Liver (tissue), 3 donors: ENCODE data around the gene ETS2.

ENCODE experiments used
- EGR1 ChIP-seq, 2 donors: IDR thresholded peaks; 2 replicates each; pipeline ENCODE4 v1.6.1; 2016 to 2018; ENCODE audit warnings: antibody characterized with exemption in 2 of 2, low read depth in 2 of 2
- FOXA2 ChIP-seq: IDR thresholded peaks from 2 replicates; pipeline ENCODE4 v1.6.1; 2016; ENCODE audit warnings: antibody characterized with exemption
- JUND ChIP-seq, 2 donors: IDR thresholded peaks; 2 replicates each; pipeline ENCODE4 v1.6.1; 2016; ENCODE audit warnings: antibody characterized with exemption in 2 of 2
- NR2F2 ChIP-seq: IDR thresholded peaks from 2 replicates; pipeline ENCODE4 v1.6.1; 2016; ENCODE audit warnings: antibody characterized with exemption
- TAF1 ChIP-seq: conservative IDR thresholded peaks from 2 replicates; pipeline ENCODE4 v1.6.1; 2016; ENCODE audit warnings: antibody characterized with exemption, mild to moderate bottlenecking
- YY1 ChIP-seq: IDR thresholded peaks from 2 replicates; pipeline ENCODE4 v1.6.1; 2016; ENCODE audit warnings: antibody characterized with exemption, mild to moderate bottlenecking
- TF ChIP-seq, protein P1 (sequence below): fragments of 150-350 bp; IDR thresholded peaks from 2 replicates; pipeline ENCODE4 v1.5.1; 2017; ENCODE audit warnings: improper control_type of control experiment, low read depth, low read length; ENCODE audit not compliant: missing input control
- TF ChIP-seq, protein P2 (sequence below): IDR thresholded peaks from 2 replicates; pipeline ENCODE4 v1.6.1; 2016; ENCODE audit warnings: antibody characterized with exemption, mild to moderate bottlenecking
- TF ChIP-seq, protein P3 (sequence below): IDR thresholded peaks from 2 replicates; pipeline ENCODE4 v1.6.1; 2016; ENCODE audit warnings: antibody characterized with exemption
- donor health status: healthy.
- donor health status: healthy.

DNA sequence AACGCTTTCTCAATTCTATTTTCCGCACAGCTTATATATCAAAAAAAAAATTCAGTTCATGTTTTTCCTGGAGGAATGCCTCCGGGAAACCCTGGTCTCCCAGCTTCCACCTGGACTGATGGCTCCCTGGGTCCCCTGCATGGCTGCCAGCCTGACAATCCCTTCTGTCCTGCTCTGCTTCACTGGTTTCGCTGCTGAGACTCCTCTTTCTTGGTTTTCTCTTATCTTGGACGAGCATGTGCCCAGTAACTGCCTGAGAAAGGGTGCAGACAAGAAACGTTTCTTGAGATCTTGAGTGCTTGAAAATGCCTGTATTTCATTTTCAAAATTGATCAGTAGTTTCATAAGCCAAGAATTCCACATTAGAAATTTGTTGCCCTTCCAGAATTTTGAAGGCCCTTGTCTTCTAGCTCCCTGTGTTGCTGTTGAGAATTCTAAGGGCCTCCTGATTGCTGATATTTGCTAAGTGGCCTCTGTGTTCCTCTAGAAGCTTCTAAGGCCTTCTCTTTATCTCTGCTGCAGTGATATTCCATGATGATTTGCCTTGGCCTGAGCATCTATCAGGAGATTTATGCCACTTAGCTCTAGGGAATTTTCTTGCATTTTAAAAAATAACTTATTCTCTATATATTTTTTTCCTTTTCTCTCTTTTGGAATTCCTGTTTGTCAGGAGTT lies 44.7 kb downstream of the ETS2 start:
- no peak for TF ChIP-seq NR2F2
- TF ChIP-seq, protein P1, sequence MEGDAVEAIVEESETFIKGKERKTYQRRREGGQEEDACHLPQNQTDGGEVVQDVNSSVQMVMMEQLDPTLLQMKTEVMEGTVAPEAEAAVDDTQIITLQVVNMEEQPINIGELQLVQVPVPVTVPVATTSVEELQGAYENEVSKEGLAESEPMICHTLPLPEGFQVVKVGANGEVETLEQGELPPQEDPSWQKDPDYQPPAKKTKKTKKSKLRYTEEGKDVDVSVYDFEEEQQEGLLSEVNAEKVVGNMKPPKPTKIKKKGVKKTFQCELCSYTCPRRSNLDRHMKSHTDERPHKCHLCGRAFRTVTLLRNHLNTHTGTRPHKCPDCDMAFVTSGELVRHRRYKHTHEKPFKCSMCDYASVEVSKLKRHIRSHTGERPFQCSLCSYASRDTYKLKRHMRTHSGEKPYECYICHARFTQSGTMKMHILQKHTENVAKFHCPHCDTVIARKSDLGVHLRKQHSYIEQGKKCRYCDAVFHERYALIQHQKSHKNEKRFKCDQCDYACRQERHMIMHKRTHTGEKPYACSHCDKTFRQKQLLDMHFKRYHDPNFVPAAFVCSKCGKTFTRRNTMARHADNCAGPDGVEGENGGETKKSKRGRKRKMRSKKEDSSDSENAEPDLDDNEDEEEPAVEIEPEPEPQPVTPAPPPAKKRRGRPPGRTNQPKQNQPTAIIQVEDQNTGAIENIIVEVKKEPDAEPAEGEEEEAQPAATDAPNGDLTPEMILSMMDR, result no peak
- TF ChIP-seq, protein P2, sequence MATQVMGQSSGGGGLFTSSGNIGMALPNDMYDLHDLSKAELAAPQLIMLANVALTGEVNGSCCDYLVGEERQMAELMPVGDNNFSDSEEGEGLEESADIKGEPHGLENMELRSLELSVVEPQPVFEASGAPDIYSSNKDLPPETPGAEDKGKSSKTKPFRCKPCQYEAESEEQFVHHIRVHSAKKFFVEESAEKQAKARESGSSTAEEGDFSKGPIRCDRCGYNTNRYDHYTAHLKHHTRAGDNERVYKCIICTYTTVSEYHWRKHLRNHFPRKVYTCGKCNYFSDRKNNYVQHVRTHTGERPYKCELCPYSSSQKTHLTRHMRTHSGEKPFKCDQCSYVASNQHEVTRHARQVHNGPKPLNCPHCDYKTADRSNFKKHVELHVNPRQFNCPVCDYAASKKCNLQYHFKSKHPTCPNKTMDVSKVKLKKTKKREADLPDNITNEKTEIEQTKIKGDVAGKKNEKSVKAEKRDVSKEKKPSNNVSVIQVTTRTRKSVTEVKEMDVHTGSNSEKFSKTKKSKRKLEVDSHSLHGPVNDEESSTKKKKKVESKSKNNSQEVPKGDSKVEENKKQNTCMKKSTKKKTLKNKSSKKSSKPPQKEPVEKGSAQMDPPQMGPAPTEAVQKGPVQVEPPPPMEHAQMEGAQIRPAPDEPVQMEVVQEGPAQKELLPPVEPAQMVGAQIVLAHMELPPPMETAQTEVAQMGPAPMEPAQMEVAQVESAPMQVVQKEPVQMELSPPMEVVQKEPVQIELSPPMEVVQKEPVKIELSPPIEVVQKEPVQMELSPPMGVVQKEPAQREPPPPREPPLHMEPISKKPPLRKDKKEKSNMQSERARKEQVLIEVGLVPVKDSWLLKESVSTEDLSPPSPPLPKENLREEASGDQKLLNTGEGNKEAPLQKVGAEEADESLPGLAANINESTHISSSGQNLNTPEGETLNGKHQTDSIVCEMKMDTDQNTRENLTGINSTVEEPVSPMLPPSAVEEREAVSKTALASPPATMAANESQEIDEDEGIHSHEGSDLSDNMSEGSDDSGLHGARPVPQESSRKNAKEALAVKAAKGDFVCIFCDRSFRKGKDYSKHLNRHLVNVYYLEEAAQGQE, result no peak
- no peak for TF ChIP-seq EGR1 (IDR thresholded peaks at IDR 0.05; ENCODE audit: low read depth in 2 of 2)
- TF ChIP-seq JUND (IDR thresholded peaks at IDR 0.05), result no peak
- TF ChIP-seq YY1, result no peak
- TF ChIP-seq TAF1, result no peak
- TF ChIP-seq, protein P3, sequence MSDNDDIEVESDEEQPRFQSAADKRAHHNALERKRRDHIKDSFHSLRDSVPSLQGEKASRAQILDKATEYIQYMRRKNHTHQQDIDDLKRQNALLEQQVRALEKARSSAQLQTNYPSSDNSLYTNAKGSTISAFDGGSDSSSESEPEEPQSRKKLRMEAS, result no peak
- TF ChIP-seq FOXA2, result no peak
